ENCODE measurements around the gene DBNL. TPM values are rescaled to one million over a fixed set of nuclear protein-coding genes. Genes with fewer than 3 reads are reported as not detected.
"Not testable (repeated sequence)": the region's sequence is repeated elsewhere in the genome, so short reads cannot be mapped to it uniquely, and the experiment has no call there.

The DBNL gene
- total RNA-seq, 3 donors from 2014 or later (not counting 1 experiment from before 2014, with no cell fraction given), result 123 to 129 (median 129) TPM

DNA sequence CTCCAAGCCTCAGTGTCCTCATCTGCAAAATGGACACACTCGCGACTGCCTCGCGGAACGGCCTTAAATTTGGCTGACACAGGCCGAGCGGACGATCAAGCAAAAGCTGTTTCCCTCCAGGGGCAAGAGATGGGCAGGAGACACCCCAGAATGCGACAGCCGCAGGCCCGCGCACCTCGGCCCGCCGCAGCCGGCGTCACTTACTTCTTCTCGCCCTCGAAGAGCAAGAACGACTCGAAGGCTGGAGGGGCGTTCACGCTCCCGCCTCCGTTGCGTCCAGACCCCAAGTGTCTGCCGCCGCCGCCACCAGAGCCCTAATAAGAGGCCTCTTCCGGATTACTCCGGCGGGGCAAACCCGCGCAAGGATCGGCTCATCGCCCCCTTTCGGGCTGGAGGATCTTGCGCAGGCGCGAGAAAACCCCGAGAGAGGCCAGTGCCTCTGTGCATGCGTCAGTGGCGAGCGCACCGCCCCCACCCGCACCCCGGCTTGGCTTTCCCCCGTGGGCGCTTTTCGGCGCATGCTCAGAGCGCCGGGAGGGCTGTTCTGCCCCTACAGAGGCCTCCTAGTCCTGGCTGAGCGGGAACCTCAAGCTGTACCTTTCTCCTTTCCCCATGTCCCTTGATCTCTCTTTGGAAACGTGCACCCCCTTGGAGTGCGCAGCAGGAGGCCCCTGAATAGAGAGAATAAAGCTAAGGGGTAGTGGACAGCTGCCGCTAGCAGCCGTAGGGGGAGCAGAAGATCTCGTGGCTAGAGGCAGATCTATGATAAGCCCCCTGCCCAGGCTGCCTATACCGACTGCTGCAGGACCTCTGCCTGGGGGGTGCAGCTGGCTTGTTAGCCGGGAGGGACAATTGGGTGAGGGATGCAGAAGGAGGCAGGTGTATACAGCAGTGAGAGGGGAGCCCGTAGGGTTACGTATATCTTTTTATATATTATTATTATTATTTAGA, 25.4 kb upstream of the DBNL start:
- peaks cover 23% of the 10 kb centered on the region for H3K4me1 ChIP-seq (ENCODE audit: control insufficient read depth, insufficient read depth, low read length)
- H3K9me3 ChIP-seq (ENCODE audit: control insufficient read depth, insufficient read depth, low read length); H3K27me3 ChIP-seq (ENCODE audit: control insufficient read depth, insufficient read depth, low read length); H3K36me3 Mint-ChIP-seq; H3K9me3 Mint-ChIP-seq; intact Hi-C loops (cut with micrococcal nuclease); H3K27me3 Mint-ChIP-seq (ENCODE audit: low read depth in 2 of 2); H3K36me3 ChIP-seq (ENCODE audit: control insufficient read depth, insufficient read depth, low read length): not testable (repeated sequence)
- under 1% methylated on average over 56 of the region's 63 CpGs for WGBS (ENCODE audit: insufficient coverage)
- TF ChIP-seq, protein P1, sequence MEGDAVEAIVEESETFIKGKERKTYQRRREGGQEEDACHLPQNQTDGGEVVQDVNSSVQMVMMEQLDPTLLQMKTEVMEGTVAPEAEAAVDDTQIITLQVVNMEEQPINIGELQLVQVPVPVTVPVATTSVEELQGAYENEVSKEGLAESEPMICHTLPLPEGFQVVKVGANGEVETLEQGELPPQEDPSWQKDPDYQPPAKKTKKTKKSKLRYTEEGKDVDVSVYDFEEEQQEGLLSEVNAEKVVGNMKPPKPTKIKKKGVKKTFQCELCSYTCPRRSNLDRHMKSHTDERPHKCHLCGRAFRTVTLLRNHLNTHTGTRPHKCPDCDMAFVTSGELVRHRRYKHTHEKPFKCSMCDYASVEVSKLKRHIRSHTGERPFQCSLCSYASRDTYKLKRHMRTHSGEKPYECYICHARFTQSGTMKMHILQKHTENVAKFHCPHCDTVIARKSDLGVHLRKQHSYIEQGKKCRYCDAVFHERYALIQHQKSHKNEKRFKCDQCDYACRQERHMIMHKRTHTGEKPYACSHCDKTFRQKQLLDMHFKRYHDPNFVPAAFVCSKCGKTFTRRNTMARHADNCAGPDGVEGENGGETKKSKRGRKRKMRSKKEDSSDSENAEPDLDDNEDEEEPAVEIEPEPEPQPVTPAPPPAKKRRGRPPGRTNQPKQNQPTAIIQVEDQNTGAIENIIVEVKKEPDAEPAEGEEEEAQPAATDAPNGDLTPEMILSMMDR (IDR thresholded peaks at IDR 0.05), result peak; percentile 49
- DNase-seq, result peak; percentile 99
- peak overlapping the region; percentile 90 for H3K4me3 ChIP-seq (ENCODE audit: low read length)
- peaks cover 5 to 13% of the 10 kb centered on the region in 2 donors for H3K4me1 Mint-ChIP-seq
- peak overlapping the region; percentile 89 for H3K4me3 Mint-ChIP-seq
- peak overlapping the region; percentile 81 for H3K27ac ChIP-seq (ENCODE audit: low read length)
- H3K27ac Mint-ChIP-seq, result peak overlapping the region; percentile 89 to 90
- ATAC-seq, result peak; percentile 93 to 98 (median 94)

GRCh38 chr7:44019825-44020224, 24.7 kb upstream of the DBNL start:
- WGBS (ENCODE audit: insufficient coverage), result no CpG with 5 or more reads among the region's 6 CpGs
- not testable (repeated sequence) for H3K27me3 Mint-ChIP-seq (ENCODE audit: low read depth in 2 of 2); H3K27me3 ChIP-seq (ENCODE audit: control insufficient read depth, insufficient read depth, low read length); ATAC-seq; H3K4me3 Mint-ChIP-seq; H3K36me3 ChIP-seq (ENCODE audit: control insufficient read depth, insufficient read depth, low read length); DNase-seq; H3K4me3 ChIP-seq (ENCODE audit: low read length); H3K9me3 Mint-ChIP-seq; H3K36me3 Mint-ChIP-seq; H3K9me3 ChIP-seq (ENCODE audit: control insufficient read depth, insufficient read depth, low read length)
- Histone ChIP-seq H3K27ac (ENCODE audit: low read length) (peak overlapping the region; percentile 81), H3K4me1 (ENCODE audit: control insufficient read depth, insufficient read depth, low read length) (peaks cover 23% of the 10 kb centered on the region)
- Mint-ChIP-seq H3K27ac (peak overlapping the region; percentile 89 to 90), H3K4me1 (peaks cover 5 to 13% of the 10 kb centered on the region in 2 donors)
- intact Hi-C loops (cut with micrococcal nuclease), result loop anchor here (10.0 kb wide), 1 partner anchor 455 kb away; no protein-coding TSS in a partner anchor

- H3K4me3 ChIP-seq (ENCODE audit: low read length); H3K27ac Mint-ChIP-seq: not testable (repeated sequence)
- intact Hi-C loops (cut with micrococcal nuclease), result loop anchor here (10.0 kb wide), 1 partner anchor 453 kb away; no protein-coding TSS in a partner anchor
Observed at GRCh38 chr7:44022069-44022468, 22.4 kb upstream of the DBNL start.

GRCh38 chr7:44022796-44023467, 21.6 kb upstream of the DBNL start:
- not testable (repeated sequence) for H3K27me3 Mint-ChIP-seq (ENCODE audit: low read depth in 2 of 2); H3K27me3 ChIP-seq (ENCODE audit: control insufficient read depth, insufficient read depth, low read length); H3K36me3 ChIP-seq (ENCODE audit: control insufficient read depth, insufficient read depth, low read length); ATAC-seq; H3K9me3 ChIP-seq (ENCODE audit: control insufficient read depth, insufficient read depth, low read length); DNase-seq; H3K9me3 Mint-ChIP-seq; H3K4me3 ChIP-seq (ENCODE audit: low read length); H3K36me3 Mint-ChIP-seq; H3K4me3 Mint-ChIP-seq; H3K27ac ChIP-seq (ENCODE audit: low read length); H3K27ac Mint-ChIP-seq
- peaks cover 5 to 13% of the 10 kb centered on the region in 2 donors for H3K4me1 Mint-ChIP-seq
- 80% methylated on average over 2 of the region's 6 CpGs for WGBS (ENCODE audit: insufficient coverage)
- H3K4me1 ChIP-seq (ENCODE audit: control insufficient read depth, insufficient read depth, low read length), result peaks cover 20% of the 10 kb centered on the region
- intact Hi-C loops (cut with micrococcal nuclease), result loop anchor here (10.0 kb wide), 1 partner anchor 452 kb away; no protein-coding TSS in a partner anchor

More at GRCh38 chr7:44022069-44022468, 22.4 kb upstream of the DBNL start:
- H3K27me3 ChIP-seq (ENCODE audit: control insufficient read depth, insufficient read depth, low read length); H3K27ac ChIP-seq (ENCODE audit: low read length); ATAC-seq; H3K36me3 Mint-ChIP-seq; H3K36me3 ChIP-seq (ENCODE audit: control insufficient read depth, insufficient read depth, low read length); DNase-seq; H3K9me3 ChIP-seq (ENCODE audit: control insufficient read depth, insufficient read depth, low read length); H3K9me3 Mint-ChIP-seq; H3K27me3 Mint-ChIP-seq (ENCODE audit: low read depth in 2 of 2); H3K4me3 Mint-ChIP-seq: not testable (repeated sequence)
- 91% methylated on average over 6 of the region's 7 CpGs for WGBS (ENCODE audit: insufficient coverage)
- H3K4me1 Mint-ChIP-seq, result peaks cover 5 to 13% of the 10 kb centered on the region in 2 donors
- peaks cover 23% of the 10 kb centered on the region for H3K4me1 ChIP-seq (ENCODE audit: control insufficient read depth, insufficient read depth, low read length)

GRCh38 chr7:44029433-44029832, 15.1 kb upstream of the DBNL start:
- intact Hi-C loops (cut with micrococcal nuclease), result loop anchor here (10.0 kb wide), 1 partner anchor 445 kb away; no protein-coding TSS in a partner anchor
- not testable (repeated sequence) for H3K4me1 ChIP-seq (ENCODE audit: control insufficient read depth, insufficient read depth, low read length); ATAC-seq; H3K27ac Mint-ChIP-seq; H3K27ac ChIP-seq (ENCODE audit: low read length); H3K9me3 ChIP-seq (ENCODE audit: control insufficient read depth, insufficient read depth, low read length); H3K36me3 Mint-ChIP-seq; DNase-seq; H3K4me3 Mint-ChIP-seq; H3K27me3 Mint-ChIP-seq (ENCODE audit: low read depth in 2 of 2); H3K4me1 Mint-ChIP-seq; H3K27me3 ChIP-seq (ENCODE audit: control insufficient read depth, insufficient read depth, low read length); H3K4me3 ChIP-seq (ENCODE audit: low read length); H3K36me3 ChIP-seq (ENCODE audit: control insufficient read depth, insufficient read depth, low read length); H3K9me3 Mint-ChIP-seq
- WGBS (ENCODE audit: insufficient coverage), result no CpG with 5 or more reads among the region's 11 CpGs

GRCh38 chr7:44030029-44030428, 14.5 kb upstream of the DBNL start:
- H3K27ac ChIP-seq (ENCODE audit: low read length); H3K4me1 Mint-ChIP-seq; H3K27me3 ChIP-seq (ENCODE audit: control insufficient read depth, insufficient read depth, low read length); H3K27ac Mint-ChIP-seq; H3K4me3 ChIP-seq (ENCODE audit: low read length); intact Hi-C loops (cut with micrococcal nuclease); H3K36me3 ChIP-seq (ENCODE audit: control insufficient read depth, insufficient read depth, low read length); DNase-seq; H3K4me3 Mint-ChIP-seq; H3K4me1 ChIP-seq (ENCODE audit: control insufficient read depth, insufficient read depth, low read length); H3K27me3 Mint-ChIP-seq (ENCODE audit: low read depth in 2 of 2); H3K9me3 ChIP-seq (ENCODE audit: control insufficient read depth, insufficient read depth, low read length); H3K36me3 Mint-ChIP-seq; ATAC-seq; H3K9me3 Mint-ChIP-seq: not testable (repeated sequence)
- WGBS (ENCODE audit: insufficient coverage), result no CpG with 5 or more reads among the region's 5 CpGs

- intact Hi-C loops (cut with micrococcal nuclease); H3K4me3 Mint-ChIP-seq; H3K27ac Mint-ChIP-seq; H3K36me3 Mint-ChIP-seq; H3K9me3 Mint-ChIP-seq; DNase-seq; H3K4me1 Mint-ChIP-seq; ATAC-seq; H3K4me1 ChIP-seq (ENCODE audit: control insufficient read depth, insufficient read depth, low read length); H3K36me3 ChIP-seq (ENCODE audit: control insufficient read depth, insufficient read depth, low read length); H3K9me3 ChIP-seq (ENCODE audit: control insufficient read depth, insufficient read depth, low read length); H3K27me3 Mint-ChIP-seq (ENCODE audit: low read depth in 2 of 2); H3K27ac ChIP-seq (ENCODE audit: low read length); H3K4me3 ChIP-seq (ENCODE audit: low read length); H3K27me3 ChIP-seq (ENCODE audit: control insufficient read depth, insufficient read depth, low read length): not testable (repeated sequence)
- 98% methylated on average over 11 of the region's 13 CpGs for WGBS (ENCODE audit: insufficient coverage)
Observed at GRCh38 chr7:44031319-44031718, 13.2 kb upstream of the DBNL start.

All from natural killer cell (primary cell).